DND-41 (cell line): ENCODE data around the gene EIF4H.

Source experiments
- ATAC-seq: fragments of 200-7000 bp; cut with Tn5 transposase; 3 replicates; pipeline ENCODE4 v1.9.1; 2021; ENCODE audit warnings: low read depth; ENCODE audit not compliant: insufficient read depth
- DNase-seq: peaks from one replicate; pipeline ENCODE4 v3.0.0-alpha.2; 2020
- H2AFZ ChIP-seq: 2 replicates; pipeline ENCODE4 v1.6.0; 2012; ENCODE audit warnings: low read depth, low read length
- H3K27ac ChIP-seq: 2 replicates; pipeline ENCODE4 v1.5.1; 2012; ENCODE audit warnings: low read length, inconsistent platforms
- H3K27me3 ChIP-seq: fragments of 200-600 bp; sonication (generic); 2 replicates; pipeline ENCODE4 v1.6.0; 2012; ENCODE audit warnings: low read length, mild to moderate bottlenecking, inconsistent platforms; ENCODE audit not compliant: insufficient read depth, poor library complexity
- H3K36me3 ChIP-seq: 2 replicates; pipeline ENCODE4 v1.5.1; 2012; ENCODE audit warnings: low read length, inconsistent platforms; ENCODE audit not compliant: insufficient read depth
- H3K4me1 ChIP-seq: 2 replicates; pipeline ENCODE4 v1.5.1; 2012; ENCODE audit warnings: mild to moderate bottlenecking, low read length; ENCODE audit not compliant: insufficient read depth
- H3K4me2 ChIP-seq: 2 replicates; pipeline ENCODE4 v1.6.0; 2012; ENCODE audit warnings: mild to moderate bottlenecking, moderate library complexity, low read length, inconsistent platforms; ENCODE audit not compliant: insufficient read depth
- H3K4me3 ChIP-seq, 2 experiments: fragments of 200-600 bp in 1 of 2; shearing (Covaris generic) in 1 of 2; 2 replicates each; pipeline ENCODE4 v1.5.1; 2012 to 2016; ENCODE audit warnings: inconsistent platforms in 2 of 2, low read length in 2 of 2, mild to moderate bottlenecking in 2 of 2, low read depth in 1 of 2, moderate library complexity in 1 of 2
- H3K79me2 ChIP-seq: 2 replicates; pipeline ENCODE4 v1.6.0; 2012; ENCODE audit warnings: low read length, inconsistent platforms; ENCODE audit not compliant: insufficient read depth
- H3K9ac ChIP-seq: 2 replicates; pipeline ENCODE4 v1.6.0; 2012; ENCODE audit warnings: low read depth, mild to moderate bottlenecking, inconsistent platforms, low read length, moderate library complexity
- H3K9me3 ChIP-seq: 2 replicates; pipeline ENCODE4 v1.5.1; 2012; ENCODE audit warnings: low read length, moderate library complexity, mild to moderate bottlenecking, inconsistent platforms; ENCODE audit not compliant: insufficient read depth, severe bottlenecking
- H4K20me1 ChIP-seq: 2 replicates; pipeline ENCODE4 v1.6.0; 2012; ENCODE audit warnings: low read length; ENCODE audit not compliant: insufficient read depth
- EZH2 ChIP-seq: IDR thresholded peaks from 3 replicates; pipeline ENCODE4 v1.6.1; 2012; ENCODE audit warnings: borderline replicate concordance, low read depth, mild to moderate bottlenecking, moderate library complexity, low read length, inconsistent platforms; ENCODE audit not compliant: severe bottlenecking
- TF ChIP-seq, protein P1 (sequence below): IDR thresholded peaks from 2 replicates; pipeline ENCODE4 v1.5.1; 2012; ENCODE audit warnings: borderline replicate concordance, low read length, moderate library complexity, mild to moderate bottlenecking; ENCODE audit not compliant: poor library complexity, severe bottlenecking; ENCODE audit errors: extremely low read depth

The EIF4H gene

DNA sequence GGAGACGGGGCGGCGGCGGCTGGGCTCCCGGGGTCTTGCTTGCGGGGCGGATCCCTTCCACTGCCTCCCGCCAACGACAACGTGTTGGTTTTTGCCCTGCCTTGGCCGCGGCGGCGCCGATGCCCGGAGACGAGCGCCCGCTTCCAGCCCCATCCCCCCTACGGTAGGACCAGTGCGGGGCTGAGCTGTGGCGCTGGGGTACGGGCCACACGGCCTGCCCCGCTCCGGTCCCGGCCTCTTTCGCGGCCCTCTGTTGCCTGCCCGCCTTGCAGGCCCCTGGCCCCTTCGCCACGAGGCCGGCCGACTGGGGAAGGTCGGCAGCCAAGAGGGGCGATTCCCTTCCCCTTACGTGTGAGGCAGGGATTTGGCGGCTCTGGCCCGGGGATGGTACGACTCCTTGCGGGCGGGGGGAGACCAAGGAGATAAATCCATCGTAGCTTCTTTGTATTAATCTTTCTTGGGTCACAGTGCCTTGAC is 488 bp downstream of the EIF4H start:
- Histone ChIP-seq H3K27ac (peak overlapping the region; percentile 88), H3K4me2 (peak overlapping the region; percentile 94), H3K27me3 (no peaks in the 10 kb centered on the region), H3K4me1 (peaks cover 52% of the 10 kb centered on the region), H3K9me3 (no peaks in the 10 kb centered on the region), H2AFZ (peak overlapping the region; percentile 92), H3K9ac (peak overlapping the region; percentile 98), H3K4me3 (peak overlapping the region; percentile 64 to 85), H3K36me3 (peaks cover 37% of the 10 kb centered on the region), H4K20me1 (peaks cover 49% of the 10 kb centered on the region), H3K79me2 (peaks cover 64% of the 10 kb centered on the region)
- TF ChIP-seq, protein P1, sequence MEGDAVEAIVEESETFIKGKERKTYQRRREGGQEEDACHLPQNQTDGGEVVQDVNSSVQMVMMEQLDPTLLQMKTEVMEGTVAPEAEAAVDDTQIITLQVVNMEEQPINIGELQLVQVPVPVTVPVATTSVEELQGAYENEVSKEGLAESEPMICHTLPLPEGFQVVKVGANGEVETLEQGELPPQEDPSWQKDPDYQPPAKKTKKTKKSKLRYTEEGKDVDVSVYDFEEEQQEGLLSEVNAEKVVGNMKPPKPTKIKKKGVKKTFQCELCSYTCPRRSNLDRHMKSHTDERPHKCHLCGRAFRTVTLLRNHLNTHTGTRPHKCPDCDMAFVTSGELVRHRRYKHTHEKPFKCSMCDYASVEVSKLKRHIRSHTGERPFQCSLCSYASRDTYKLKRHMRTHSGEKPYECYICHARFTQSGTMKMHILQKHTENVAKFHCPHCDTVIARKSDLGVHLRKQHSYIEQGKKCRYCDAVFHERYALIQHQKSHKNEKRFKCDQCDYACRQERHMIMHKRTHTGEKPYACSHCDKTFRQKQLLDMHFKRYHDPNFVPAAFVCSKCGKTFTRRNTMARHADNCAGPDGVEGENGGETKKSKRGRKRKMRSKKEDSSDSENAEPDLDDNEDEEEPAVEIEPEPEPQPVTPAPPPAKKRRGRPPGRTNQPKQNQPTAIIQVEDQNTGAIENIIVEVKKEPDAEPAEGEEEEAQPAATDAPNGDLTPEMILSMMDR, result peak; percentile 18
- no peak for TF ChIP-seq EZH2
- DNase-seq (peak; percentile 51), ATAC-seq (peak; percentile 57)

DNA sequence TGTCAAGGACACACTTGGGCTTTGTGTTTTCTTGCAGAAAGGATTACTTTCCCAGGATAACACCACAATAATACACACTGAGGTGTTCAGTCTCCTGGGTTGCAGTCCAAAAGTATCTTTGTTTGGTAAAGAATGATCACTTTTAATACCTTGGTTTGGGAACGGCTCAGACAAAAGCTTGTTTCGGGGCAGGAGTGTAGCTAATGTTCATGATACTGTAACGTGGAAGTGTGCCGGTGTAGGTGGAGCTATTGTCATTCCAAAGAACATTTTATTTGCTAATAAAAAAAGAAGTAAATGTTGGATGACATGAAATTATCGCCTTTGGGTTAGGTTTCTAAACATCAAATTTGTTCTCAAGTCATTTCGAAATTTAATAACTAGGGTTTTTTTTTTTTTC is 1.2 kb downstream of the EIF4H start:
- Histone ChIP-seq H3K27ac (peak overlapping the region; percentile 88), H3K27me3 (no peaks in the 10 kb centered on the region), H3K4me3 (peak overlapping the region; percentile 64 to 85), H4K20me1 (peaks cover 56% of the 10 kb centered on the region), H3K4me2 (peak overlapping the region; percentile 94), H3K4me1 (peaks cover 58% of the 10 kb centered on the region), H2AFZ (no peak overlapping the region), H3K79me2 (peaks cover 71% of the 10 kb centered on the region), H3K9ac (peak overlapping the region; percentile 98), H3K36me3 (peaks cover 44% of the 10 kb centered on the region), H3K9me3 (no peaks in the 10 kb centered on the region)
- DNase-seq (no peak), ATAC-seq (no peak)
- no peak for TF ChIP-seq EZH2
- TF ChIP-seq, protein P1, result no peak

DNA sequence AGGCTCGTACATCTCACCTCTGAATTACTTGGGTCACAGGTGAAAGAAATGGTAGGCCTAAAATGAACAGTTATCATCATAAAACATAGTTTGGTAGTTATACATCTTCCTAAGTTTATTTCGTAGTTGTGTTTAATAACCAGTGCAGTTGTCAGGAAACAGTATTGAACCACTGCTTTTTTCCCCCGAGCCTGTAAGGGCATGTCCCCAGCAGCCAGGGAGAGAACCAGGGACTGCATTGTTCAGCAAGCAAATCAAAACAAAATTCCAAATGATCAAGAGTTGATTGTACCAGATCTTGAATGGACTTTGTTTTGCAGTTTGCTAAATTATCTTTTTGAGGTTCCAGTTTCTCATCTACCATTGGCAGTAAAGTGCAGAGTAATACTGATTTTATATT is 2.4 kb downstream of the EIF4H start:
- Histone ChIP-seq H3K4me1 (peaks cover 64% of the 10 kb centered on the region), H2AFZ (no peak overlapping the region), H3K36me3 (peaks cover 52% of the 10 kb centered on the region), H3K9ac (peak overlapping the region; percentile 98; the same call in 1 of the 2 replicates), H3K27me3 (no peaks in the 10 kb centered on the region), H3K4me3 (peak overlapping the region in 1 of 2 experiments; percentile 38; a peak in 1 of 4 replicates), H3K4me2 (peak overlapping the region; percentile 94), H3K27ac (no peak overlapping the region), H3K79me2 (peaks cover 83% of the 10 kb centered on the region), H4K20me1 (peaks cover 67% of the 10 kb centered on the region), H3K9me3 (no peaks in the 10 kb centered on the region)
- DNase-seq (no peak), ATAC-seq (no peak)
- TF ChIP-seq, protein P1, result no peak
- TF ChIP-seq EZH2, result no peak
